Esophagus muscularis mucosa (tissue), 4 donors: ENCODE results near the gene GSG1. TPM values are rescaled to one million over a fixed set of nuclear protein-coding genes. Genes with fewer than 3 reads are reported as not detected.

Experiments used
- DNase-seq: peaks from one replicate; pipeline ENCODE4 v3.0.0-alpha.2; 2017; ENCODE audit errors: extremely low spot score
- H3K27ac ChIP-seq, 4 donors: fragments of 200-600 bp; sonication (generic); replicated peaks in 1 of 4; 1 replicate in 3 of 4; 2 replicates in 1 of 4; pipeline ENCODE4 v1.5.1; 2016 to 2019; ENCODE audit warnings: mild to moderate bottlenecking in 1 of 4
- H3K27me3 ChIP-seq, 4 donors: fragments of 200-600 bp; sonication (generic); one replicate each; pipeline versions ENCODE4 v1.5.1 to v1.6.0; 2016 to 2019
- H3K36me3 ChIP-seq, 4 donors: fragments of 200-600 bp; sonication (generic); one replicate each; pipeline ENCODE4 v1.5.1; 2016 to 2019
- H3K4me1 ChIP-seq, 4 donors: fragments of 200-600 bp; sonication (generic); one replicate each; pipeline ENCODE4 v1.5.1; 2016 to 2019
- H3K4me3 ChIP-seq, 4 donors: fragments of 200-600 bp; sonication (generic); 1 replicate in 2 of 4; 2 replicates in 2 of 4; pipeline ENCODE4 v1.5.1; 2016 to 2019; ENCODE audit warnings: mild to moderate bottlenecking in 4 of 4, moderate library complexity in 1 of 4
- H3K9me3 ChIP-seq, 4 donors: fragments of 200-600 bp; sonication (generic); 1 replicate in 3 of 4; 2 replicates in 1 of 4; pipeline ENCODE4 v1.5.1; 2016 to 2019
- CTCF ChIP-seq, 3 experiments: fragments of 200-600 bp in 2 of 3; fragments of 450-650 bp in 1 of 3; sonication (generic) in 2 of 3; IDR thresholded peaks; one replicate each; pipeline ENCODE4 v1.5.1; 2017 to 2019; ENCODE audit warnings: antibody characterized with exemption in 3 of 3, mild to moderate bottlenecking in 2 of 3, moderate library complexity in 1 of 3
- EP300 ChIP-seq: sonication (generic); formaldehyde crosslinking; IDR thresholded peaks from one replicate; pipeline ENCODE4 v1.6.1; 2017; ENCODE audit warnings: antibody characterized with exemption
- POLR2A ChIP-seq: fragments of 450-650 bp; IDR thresholded peaks from one replicate; pipeline ENCODE4 v1.6.1; 2017; ENCODE audit warnings: antibody characterized with exemption, moderate library complexity, mild to moderate bottlenecking, low read depth
- POLR2AphosphoS5 ChIP-seq, 2 donors: sonication (generic); formaldehyde crosslinking; IDR thresholded peaks; one replicate each; pipeline ENCODE4 v1.6.1; 2017; ENCODE audit warnings: antibody characterized with exemption in 2 of 2
- WGBS: methylation state at CpG from one replicate; pipeline ENCODE4 v1.1.5; 2018; 5-methylcytosine and 5-hydroxymethylcytosine counted together
- intact Hi-C: fragments of 100-400 bp; cut with DNase I; formaldehyde crosslinking; loops from one replicate; pipeline ENCODE4 v1.15.1; 2023
- total RNA-seq, 4 donors: library from RNA; depleted of rRNA; stranded (reverse); fragments of >200 nt; gene quantifications; one replicate each; pipeline versions ENCODE4 v1.1.0 to v1.2.1, GENCODE V29; 2016

GSG1 gene
- total RNA-seq, 4 donors from 2014 or later, result not detected

- no peak for DNase-seq
- Histone ChIP-seq H3K27me3 (no peaks in the 10 kb centered on the region), H3K27ac (no peak overlapping the region), H3K4me1 (no peaks in the 10 kb centered on the region), H3K36me3 (no peaks in the 10 kb centered on the region), H3K9me3 (no peaks in the 10 kb centered on the region), H3K4me3 (no peak overlapping the region)
- WGBS, result 73% methylated on average over 8 of the region's 8 CpGs
- intact Hi-C loops, result no loop called here
- no peak for TF ChIP-seq POLR2AphosphoS5 (IDR thresholded peaks at IDR 0.05)
- TF ChIP-seq CTCF (IDR thresholded peaks at IDR 0.05), result no peak
- no peak for TF ChIP-seq EP300
- TF ChIP-seq POLR2A, result no peak
These were observed 21.4 kb upstream of the GSG1 start for GRCh38 chr12:13124656-13125505.

- H3K4me1 ChIP-seq, result peaks cover 0 to 6% (median 2%) of the 10 kb centered on the region in 4 donors
- 86% methylated on average over 5 of the region's 5 CpGs for WGBS
- intact Hi-C loops, result no loop called here
- no peak overlapping the region for H3K27ac ChIP-seq
- no peak overlapping the region for H3K4me3 ChIP-seq
- DNase-seq, result no peak
- H3K9me3 ChIP-seq, result no peaks in the 10 kb centered on the region
- no peaks in the 10 kb centered on the region for H3K36me3 ChIP-seq
- TF ChIP-seq CTCF (IDR thresholded peaks at IDR 0.05) (no peak), POLR2AphosphoS5 (IDR thresholded peaks at IDR 0.05) (no peak), EP300 (no peak), POLR2A (no peak)
- H3K27me3 ChIP-seq, result no peaks in the 10 kb centered on the region
These were observed 18.1 kb upstream of the GSG1 start for GRCh38 chr12:13121568-13121967.

- H3K27me3 ChIP-seq, result no peaks in the 10 kb centered on the region
- no peak for TF ChIP-seq CTCF (IDR thresholded peaks at IDR 0.05)
- TF ChIP-seq POLR2AphosphoS5 (IDR thresholded peaks at IDR 0.05), result no peak
- no peak for TF ChIP-seq EP300
- no peak for TF ChIP-seq POLR2A
- WGBS, result 76% methylated on average over 3 of the region's 3 CpGs
- H3K9me3 ChIP-seq, result no peaks in the 10 kb centered on the region
- intact Hi-C loops, result no loop called here
- no peak overlapping the region for H3K27ac ChIP-seq
- no peak for DNase-seq
- H3K4me1 ChIP-seq, result peaks cover 0 to 12% (median 4%) of the 10 kb centered on the region in 4 donors
- H3K4me3 ChIP-seq, result no peak overlapping the region
- no peaks in the 10 kb centered on the region for H3K36me3 ChIP-seq
These were observed 16.9 kb upstream of the GSG1 start for GRCh38 chr12:13120413-13120812.

GRCh38 chr12:13119826-13120225 is 16.4 kb upstream of the GSG1 start:
- Histone ChIP-seq H3K27ac (no peak overlapping the region), H3K36me3 (no peaks in the 10 kb centered on the region), H3K9me3 (no peaks in the 10 kb centered on the region), H3K4me1 (peaks cover 0 to 12% (median 4%) of the 10 kb centered on the region in 4 donors), H3K4me3 (no peak overlapping the region), H3K27me3 (no peaks in the 10 kb centered on the region)
- TF ChIP-seq EP300 (no peak), POLR2A (no peak), POLR2AphosphoS5 (IDR thresholded peaks at IDR 0.05) (no peak), CTCF (IDR thresholded peaks at IDR 0.05) (no peak)
- DNase-seq, result no peak
- intact Hi-C loops, result no loop called here
- WGBS, result 73% methylated on average over 2 of the region's 2 CpGs
